K562 treated with DMSO at 1 percent for 48 hours (cell line): ENCODE data around the gene L3MBTL1. TPM values are rescaled to one million over a fixed set of nuclear protein-coding genes. Genes with fewer than 3 reads are reported as not detected.

ENCODE experiments used
- total RNA-seq: library from RNA; unstranded; fragments of 300-600 nt; gene quantifications from 2 replicates; pipeline ENCODE4 v1.2.3, GENCODE V29; 2022; ENCODE audit warnings: low replicate concordance; ENCODE audit errors: extremely low read depth

L3MBTL1 gene
- total RNA-seq = not detected in 2 replicates

GRCh38 chr20:43507150-43508080 lies at the start of gene L3MBTL1:
L3MBTL1 (plus strand) TSS chr20:43507697; CDS start chr20:43513504, 5,807 bp downstream.

GRCh38 chr20:43558412-43559146 lies 51.1 kb downstream of the L3MBTL1 start, which contains the start of gene SGK2:
SGK2 (plus strand) TSS chr20:43559027; CDS start chr20:43566496, 7,469 bp downstream.

GRCh38 chr20:43590392-43591303 lies 83.2 kb downstream of the L3MBTL1 start, which contains the start of gene IFT52:
IFT52 (plus strand) TSS chr20:43590937; CDS start chr20:43594699, 3,762 bp downstream.

Other genes starting within 250 kb of the L3MBTL1 start
- not detected in 2 replicates for gene SRSF6, start 49.8 kb upstream of the L3MBTL1 start, total RNA-seq
- not detected in 2 replicates for gene SGK2, start 51.3 kb downstream of the L3MBTL1 start, total RNA-seq
- gene IFT52, start 83.2 kb downstream of the L3MBTL1 start, total RNA-seq = not detected in 2 replicates
- not detected in 2 replicates for gene MYBL2, start 159.4 kb downstream of the L3MBTL1 start, total RNA-seq
- not detected in 2 replicates for gene GTSF1L, start 219.3 kb downstream of the L3MBTL1 start, total RNA-seq